Stimulated activated CD8-positive, alpha-beta memory T cell treated with anti-CD3 and anti-CD28 coated beads, Interleukin-2, amount 100 ng/mL, for 1 hour (primary cell): ENCODE measurements around the gene CISH.
A peak's percentile ranks its signal among the peaks of the same experiment; 100 is the strongest.

Source experiments
- DNase-seq, 2 donors: peaks; one replicate each; pipeline ENCODE4 v3.0.0-alpha.2; 2020; ENCODE audit warnings: low read depth in 2 of 2

The CISH gene

GRCh38 chr3:50572158-50572557 lies 39.4 kb downstream of the CISH start:
- DNase-seq, result peak; percentile 64 to 67

GRCh38 chr3:50571486-50571885 lies 40.1 kb downstream of the CISH start:
- no peak for DNase-seq

GRCh38 chr3:50570508-50571279 lies 40.9 kb downstream of the CISH start:
- DNase-seq, result no peak

- DNase-seq, result peak; percentile 78 to 91
Observed at GRCh38 chr3:50568947-50569749, 42.4 kb downstream of the CISH start, which contains the start of gene HEMK1. Gene HEMK1, plus strand, starts transcription at chr3:50569522. Its CDS starts 1,583 bp downstream, at chr3:50571105.

GRCh38 chr3:50567386-50568167 lies 44.0 kb downstream of the CISH start, which contains the start of gene C3orf18:
Gene C3orf18, minus strand, starts transcription at chr3:50567747. Its CDS starts 2,048 bp downstream, at chr3:50565699.
- peak; percentile 79 to 92 for DNase-seq

- DNase-seq, result no peak
Observed at GRCh38 chr3:50567011-50567385, 44.6 kb downstream of the CISH start.

GRCh38 chr3:50564321-50564720 lies 47.3 kb downstream of the CISH start:
- DNase-seq, result no peak

- no peak for DNase-seq
Observed at GRCh38 chr3:50563867-50564266, 47.7 kb downstream of the CISH start.

- no peak for DNase-seq
Observed at GRCh38 chr3:50562861-50563260, 48.7 kb downstream of the CISH start.

GRCh38 chr3:50559702-50560101 lies 51.9 kb downstream of the CISH start:
- DNase-seq, result no peak

- DNase-seq, result no peak
Observed at GRCh38 chr3:50557915-50558314, 53.7 kb downstream of the CISH start.

- DNase-seq, result no peak
Observed at GRCh38 chr3:50557106-50557505, 54.5 kb downstream of the CISH start.
